Caco-2 (cell line): ENCODE results near the gene ATP6V1E1. TPM values are rescaled to one million over a fixed set of nuclear protein-coding genes. Genes with fewer than 3 reads are reported as not detected.

Experiments
- BruUV-seq: library from RNA; stranded (reverse); fragments of 400-500 nt; replicated peaks from 2 replicates; lab custom pipeline; 2021; lab: Mats Ljungman, UMichigan
- CTCF ChIA-PET: fragments of 300-600 bp; sonication (Branson Sonifier 250); formaldehyde crosslinking; loops from one replicate; lab custom pipeline; 2022; ENCODE audit warnings: antibody characterized with exemption; lab: Charles Lee
- POLR2A ChIA-PET: fragments of 300-600 bp; sonication (Branson Sonifier 250); formaldehyde crosslinking; loops from one replicate; lab custom pipeline; 2022; ENCODE audit warnings: antibody characterized with exemption; lab: Charles Lee
- DNase-seq, 2 experiments: peaks; one replicate each; pipeline versions ENCODE4 v3.0.0 to v3.0.0-alpha.2; 2020 to 2022
- H3K27me3 ChIP-seq: replicated peaks from 2 replicates; pipeline ENCODE4 v1.6.0; 2011; ENCODE audit warnings: low read length; ENCODE audit not compliant: control insufficient read depth, insufficient read depth
- H3K36me3 ChIP-seq: 2 replicates; pipeline ENCODE4 v1.5.1; 2011; ENCODE audit warnings: low read length; ENCODE audit not compliant: control insufficient read depth, insufficient read depth
- H3K4me1 ChIP-seq: fragments of 250-450 bp; sonication (Bioruptor Pico); 2 replicates; pipeline ENCODE4 v1.5.1; 2020; ENCODE audit warnings: mild to moderate bottlenecking
- H3K4me3 ChIP-seq: 2 replicates; pipeline ENCODE4 v1.5.1; 2011; ENCODE audit warnings: low read depth, mild to moderate bottlenecking, control low read depth, low read length
- H3K9me3 ChIP-seq: fragments of 250-450 bp; sonication (Bioruptor Pico); 2 replicates; pipeline ENCODE4 v1.5.1; 2020; ENCODE audit warnings: mild to moderate bottlenecking, moderate library complexity
- H3K27ac Mint-ChIP-seq: one replicate; pipeline ENCODE4 v1.8.0; 2022; ENCODE audit warnings: mixed read lengths; ENCODE audit not compliant: unreplicated experiment
- H3K27me3 Mint-ChIP-seq: one replicate; pipeline ENCODE4 v1.8.0; 2022; ENCODE audit warnings: mixed read lengths; ENCODE audit not compliant: insufficient read depth, unreplicated experiment
- H3K36me3 Mint-ChIP-seq: one replicate; pipeline ENCODE4 v1.8.0; 2022; ENCODE audit warnings: mild to moderate bottlenecking, mixed read lengths; ENCODE audit not compliant: insufficient read depth, unreplicated experiment
- H3K4me1 Mint-ChIP-seq: one replicate; pipeline ENCODE4 v1.8.0; 2022; ENCODE audit warnings: low read depth, mixed read lengths; ENCODE audit not compliant: unreplicated experiment
- H3K4me3 Mint-ChIP-seq: one replicate; pipeline ENCODE4 v1.8.0; 2022; ENCODE audit warnings: mild to moderate bottlenecking, moderate library complexity, mixed read lengths; ENCODE audit not compliant: unreplicated experiment
- H3K9me3 Mint-ChIP-seq: one replicate; pipeline ENCODE4 v1.8.0; 2022; ENCODE audit warnings: mixed read lengths; ENCODE audit not compliant: unreplicated experiment
- CTCF ChIP-seq, 2 experiments: fragments of 200-600 bp in 1 of 2; IDR thresholded peaks; 1 replicate in 1 of 2; 2 replicates in 1 of 2; pipeline versions ENCODE4 v1.5.1 to v1.8.0; 2011 to 2022; ENCODE audit warnings: antibody characterized with exemption in 1 of 2, control low read depth in 1 of 2, inconsistent platforms in 1 of 2, low read depth in 1 of 2, low read length in 1 of 2, mild to moderate bottlenecking in 1 of 2, moderate library complexity in 1 of 2; ENCODE audit not compliant: insufficient read depth in 1 of 2, severe bottlenecking in 1 of 2, unreplicated experiment in 1 of 2
- intact Hi-C: fragments of 100-400 bp; cut with micrococcal nuclease; formaldehyde crosslinking; loops from one replicate; pipeline ENCODE4 v1.10.0; 2022; ENCODE audit not compliant: unreplicated experiment
- total RNA-seq: library from RNA; stranded (reverse); gene quantifications from 2 replicates; pipeline ENCODE4 v1.2.3, GENCODE V29; 2022

ATP6V1E1 gene
- total RNA-seq, 1 experiment from 2014 or later = 147 TPM

GRCh38 chr22:17598318-17598717, 30.2 kb downstream of the ATP6V1E1 start:
- no TSS peak for BruUV-seq
- POLR2A ChIA-PET = no interaction called here
- intact Hi-C loops = no loop called here
- Mint-ChIP-seq H3K27me3 (no peaks in the 10 kb centered on the region), H3K36me3 (peaks cover 83% of the 10 kb centered on the region), H3K4me1 (peaks cover 22% of the 10 kb centered on the region), H3K9me3 (peaks cover 15% of the 10 kb centered on the region), H3K27ac (peak overlapping the region; percentile 56), H3K4me3 (no peak overlapping the region)
- H3K4me3 ChIP-seq = no peak overlapping the region
- no peaks in the 10 kb centered on the region; the same call in 1 of the 2 replicates for H3K9me3 ChIP-seq
- CTCF ChIA-PET = no interaction called here
- H3K27me3 ChIP-seq = no peaks in the 10 kb centered on the region
- TF ChIP-seq CTCF (IDR thresholded peaks at IDR 0.05; ENCODE audit: insufficient read depth in 1 of 2, low read depth in 1 of 2, low read length in 1 of 2, severe bottlenecking in 1 of 2, unreplicated experiment in 1 of 2) = no peak
- H3K4me1 ChIP-seq = peaks cover 10% of the 10 kb centered on the region
- H3K36me3 ChIP-seq = peaks cover 9% of the 10 kb centered on the region
- DNase-seq = no peak

DNA sequence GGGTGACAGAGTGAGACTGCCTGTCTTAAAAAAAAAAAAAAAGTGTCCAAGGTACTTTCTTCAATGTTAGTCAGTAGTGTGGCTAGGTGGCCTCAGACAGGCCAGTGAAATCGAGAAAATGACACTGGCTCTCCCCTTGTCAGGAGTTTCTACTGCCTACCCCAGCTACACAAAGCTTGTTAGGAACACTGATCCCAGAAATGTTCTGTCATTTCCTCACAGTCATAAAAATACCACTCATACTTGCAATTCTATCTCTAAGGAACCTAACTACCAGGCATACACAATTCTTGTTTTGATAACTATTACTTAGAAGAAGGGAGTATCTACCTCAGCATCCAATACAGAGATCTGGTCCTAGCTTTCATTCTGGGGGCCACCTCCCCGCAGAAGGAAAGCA, 31.3 kb downstream of the ATP6V1E1 start:
- ChIA-PET POLR2A (interaction anchor here (0.6 kb wide), 2 partner anchors 8 to 17 kb away, joined by 3 to 6 read pairs; no protein-coding TSS in a partner anchor), CTCF (interaction anchor here (0.8 kb wide), 1 partner anchor 39 kb away, joined by 6 read pairs; no protein-coding TSS in a partner anchor)
- Mint-ChIP-seq H3K27ac (peak overlapping the region; percentile 56), H3K4me1 (peaks cover 22% of the 10 kb centered on the region), H3K9me3 (peaks cover 15% of the 10 kb centered on the region), H3K36me3 (peaks cover 94% of the 10 kb centered on the region), H3K4me3 (no peak overlapping the region), H3K27me3 (no peaks in the 10 kb centered on the region)
- Histone ChIP-seq H3K4me1 (peaks cover 10% of the 10 kb centered on the region), H3K27me3 (no peaks in the 10 kb centered on the region), H3K36me3 (peaks cover 9% of the 10 kb centered on the region), H3K4me3 (no peak overlapping the region), H3K9me3 (no peaks in the 10 kb centered on the region; the same call in 1 of the 2 replicates)
- no TSS peak for BruUV-seq
- intact Hi-C loops = no loop called here
- peak in 1 of 2 experiments; percentile 42 for DNase-seq
- no peak for TF ChIP-seq CTCF (IDR thresholded peaks at IDR 0.05; ENCODE audit: insufficient read depth in 1 of 2, low read depth in 1 of 2, low read length in 1 of 2, severe bottlenecking in 1 of 2, unreplicated experiment in 1 of 2)

GRCh38 chr22:17596226-17596625, 32.3 kb downstream of the ATP6V1E1 start:
- TF ChIP-seq CTCF (IDR thresholded peaks at IDR 0.05; ENCODE audit: insufficient read depth in 1 of 2, low read depth in 1 of 2, low read length in 1 of 2, severe bottlenecking in 1 of 2, unreplicated experiment in 1 of 2) = no peak
- BruUV-seq = no TSS peak
- Histone ChIP-seq H3K27me3 (no peaks in the 10 kb centered on the region), H3K36me3 (peaks cover 9% of the 10 kb centered on the region), H3K4me3 (no peak overlapping the region), H3K9me3 (no peaks in the 10 kb centered on the region; the same call in 1 of the 2 replicates), H3K4me1 (peaks cover 10% of the 10 kb centered on the region)
- Mint-ChIP-seq H3K27me3 (no peaks in the 10 kb centered on the region), H3K27ac (peak overlapping the region; percentile 56), H3K9me3 (peaks cover 15% of the 10 kb centered on the region), H3K4me1 (peaks cover 22% of the 10 kb centered on the region), H3K36me3 (peaks cover 98% of the 10 kb centered on the region), H3K4me3 (no peak overlapping the region)
- no peak for DNase-seq
- ChIA-PET CTCF (no interaction called here), POLR2A (no interaction called here)
- intact Hi-C loops = no loop called here
